ENCODE results near the gene DOK3. TPM values are rescaled to one million over a fixed set of nuclear protein-coding genes. Genes with fewer than 3 reads are reported as not detected.
A peak's percentile ranks its signal among the peaks of the same experiment; 100 is the strongest.

Gene DOK3
- total and polyA plus RNA-seq, 7 donors: 3.0 to 20.2 (median 7.1) TPM

GRCh38 chr5:177467436-177467835, 42.2 kb downstream of the DOK3 start:
- H3K4me3 ChIP-seq: no peak overlapping the region
- no peak for DNase-seq
- H3K36me3 ChIP-seq: peaks cover 8 to 44% (median 28%) of the 10 kb centered on the region in 4 donors
- peak overlapping the region in 1 of 4 donors; percentile 96 for H3K27ac ChIP-seq
- intact Hi-C loops (cut with DNase I): no loop called here
- no peaks in the 10 kb centered on the region for H3K27me3 ChIP-seq
- peaks cover 0 to 42% (median 38%) of the 10 kb centered on the region in 4 donors for H3K4me1 ChIP-seq
- H3K9me3 ChIP-seq: no peaks in the 10 kb centered on the region
- TF ChIP-seq POLR2A (IDR thresholded peaks at IDR 0.05) (no peak), POLR2AphosphoS5 (IDR thresholded peaks at IDR 0.05) (no peak), EP300 (IDR thresholded peaks at IDR 0.05) (no peak)
- TF ChIP-seq, protein P1, sequence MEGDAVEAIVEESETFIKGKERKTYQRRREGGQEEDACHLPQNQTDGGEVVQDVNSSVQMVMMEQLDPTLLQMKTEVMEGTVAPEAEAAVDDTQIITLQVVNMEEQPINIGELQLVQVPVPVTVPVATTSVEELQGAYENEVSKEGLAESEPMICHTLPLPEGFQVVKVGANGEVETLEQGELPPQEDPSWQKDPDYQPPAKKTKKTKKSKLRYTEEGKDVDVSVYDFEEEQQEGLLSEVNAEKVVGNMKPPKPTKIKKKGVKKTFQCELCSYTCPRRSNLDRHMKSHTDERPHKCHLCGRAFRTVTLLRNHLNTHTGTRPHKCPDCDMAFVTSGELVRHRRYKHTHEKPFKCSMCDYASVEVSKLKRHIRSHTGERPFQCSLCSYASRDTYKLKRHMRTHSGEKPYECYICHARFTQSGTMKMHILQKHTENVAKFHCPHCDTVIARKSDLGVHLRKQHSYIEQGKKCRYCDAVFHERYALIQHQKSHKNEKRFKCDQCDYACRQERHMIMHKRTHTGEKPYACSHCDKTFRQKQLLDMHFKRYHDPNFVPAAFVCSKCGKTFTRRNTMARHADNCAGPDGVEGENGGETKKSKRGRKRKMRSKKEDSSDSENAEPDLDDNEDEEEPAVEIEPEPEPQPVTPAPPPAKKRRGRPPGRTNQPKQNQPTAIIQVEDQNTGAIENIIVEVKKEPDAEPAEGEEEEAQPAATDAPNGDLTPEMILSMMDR (IDR thresholded peaks at IDR 0.05): no peak
- WGBS, 2 donors: 95 to 97% methylated on average over 31 of the region's 31 CpGs

- TF ChIP-seq, protein P1 (IDR thresholded peaks at IDR 0.05): no peak
- TF ChIP-seq POLR2A (IDR thresholded peaks at IDR 0.05) (no peak), EP300 (IDR thresholded peaks at IDR 0.05) (no peak), POLR2AphosphoS5 (IDR thresholded peaks at IDR 0.05) (no peak)
- H3K9me3 ChIP-seq: no peaks in the 10 kb centered on the region
- no peak for DNase-seq
- H3K4me3 ChIP-seq: no peak overlapping the region
- peaks cover 0 to 38% (median 33%) of the 10 kb centered on the region in 4 donors for H3K4me1 ChIP-seq
- intact Hi-C loops (cut with DNase I): no loop called here
- H3K27me3 ChIP-seq: no peaks in the 10 kb centered on the region
- H3K36me3 ChIP-seq: peaks cover 8 to 46% (median 28%) of the 10 kb centered on the region in 4 donors
- 89 to 95% methylated on average over 25 of the region's 25 CpGs for WGBS, 2 donors
- H3K27ac ChIP-seq: no peak overlapping the region
These were observed 42.8 kb downstream of the DOK3 start for GRCh38 chr5:177466861-177467260.

- H3K9me3 ChIP-seq: no peaks in the 10 kb centered on the region
- H3K27me3 ChIP-seq: no peaks in the 10 kb centered on the region
- H3K27ac ChIP-seq: no peak overlapping the region
- intact Hi-C loops (cut with DNase I): no loop called here
- no peak overlapping the region for H3K4me3 ChIP-seq
- peaks cover 0 to 25% (median 16%) of the 10 kb centered on the region in 4 donors for H3K4me1 ChIP-seq
- TF ChIP-seq POLR2AphosphoS5 (IDR thresholded peaks at IDR 0.05): no peak
- TF ChIP-seq EP300 (IDR thresholded peaks at IDR 0.05): no peak
- no peak for TF ChIP-seq POLR2A (IDR thresholded peaks at IDR 0.05)
- TF ChIP-seq, protein P1 (IDR thresholded peaks at IDR 0.05): no peak
- DNase-seq: no peak
- WGBS, 2 donors: 94 to 97% methylated on average over 11 of the region's 11 CpGs
- peaks cover 12 to 53% (median 31%) of the 10 kb centered on the region in 4 donors for H3K36me3 ChIP-seq
These were observed 44.6 kb downstream of the DOK3 start for GRCh38 chr5:177465044-177465443.

DNA sequence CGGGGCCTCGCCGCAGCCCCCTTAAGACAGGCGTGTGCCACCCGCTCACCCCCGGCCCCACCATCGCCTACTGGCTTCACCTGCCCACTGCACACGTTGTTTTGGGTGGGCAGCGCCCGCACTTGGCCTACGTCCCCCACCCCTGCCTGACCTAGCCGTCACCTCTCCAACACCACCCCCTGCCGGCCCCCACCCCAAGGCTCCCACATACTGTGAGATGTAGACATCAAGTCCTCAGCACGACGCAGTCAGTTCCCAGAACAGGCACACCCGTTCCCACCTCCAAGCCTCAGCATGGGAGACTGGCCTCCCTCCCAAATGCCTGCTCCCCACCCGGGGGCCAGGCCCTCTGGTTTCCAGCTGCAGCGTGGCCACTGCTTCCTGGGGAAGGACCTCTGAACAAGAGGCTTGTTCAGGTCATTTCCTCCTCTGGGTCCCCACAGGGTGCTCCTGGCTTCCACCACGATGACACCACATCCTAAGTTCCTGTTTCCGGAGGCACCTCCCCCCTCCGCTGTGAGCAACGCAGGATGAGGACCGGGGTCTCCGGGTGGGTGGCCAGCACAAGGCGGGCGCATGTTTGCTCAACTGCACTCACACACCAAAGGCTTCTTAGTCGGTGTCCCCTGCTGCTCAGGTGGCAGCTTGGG, 47.5 kb downstream of the DOK3 start:
- Histone ChIP-seq H3K27ac (peak overlapping the region in 3 of 4 donors; percentile 23 to 49 (median 28)), H3K9me3 (no peaks in the 10 kb centered on the region), H3K4me3 (no peak overlapping the region), H3K36me3 (peaks cover 15 to 58% (median 32%) of the 10 kb centered on the region in 4 donors), H3K27me3 (no peaks in the 10 kb centered on the region), H3K4me1 (peaks cover 0 to 16% (median 6%) of the 10 kb centered on the region in 4 donors)
- no peak for DNase-seq
- WGBS, 2 donors: 63 to 87% methylated on average over 27 of the region's 27 CpGs
- TF ChIP-seq POLR2A (IDR thresholded peaks at IDR 0.05): no peak
- TF ChIP-seq POLR2AphosphoS5 (IDR thresholded peaks at IDR 0.05): peak in 2 of 4 donors; percentile 8 to 19
- intact Hi-C loops (cut with DNase I): no loop called here

DNA sequence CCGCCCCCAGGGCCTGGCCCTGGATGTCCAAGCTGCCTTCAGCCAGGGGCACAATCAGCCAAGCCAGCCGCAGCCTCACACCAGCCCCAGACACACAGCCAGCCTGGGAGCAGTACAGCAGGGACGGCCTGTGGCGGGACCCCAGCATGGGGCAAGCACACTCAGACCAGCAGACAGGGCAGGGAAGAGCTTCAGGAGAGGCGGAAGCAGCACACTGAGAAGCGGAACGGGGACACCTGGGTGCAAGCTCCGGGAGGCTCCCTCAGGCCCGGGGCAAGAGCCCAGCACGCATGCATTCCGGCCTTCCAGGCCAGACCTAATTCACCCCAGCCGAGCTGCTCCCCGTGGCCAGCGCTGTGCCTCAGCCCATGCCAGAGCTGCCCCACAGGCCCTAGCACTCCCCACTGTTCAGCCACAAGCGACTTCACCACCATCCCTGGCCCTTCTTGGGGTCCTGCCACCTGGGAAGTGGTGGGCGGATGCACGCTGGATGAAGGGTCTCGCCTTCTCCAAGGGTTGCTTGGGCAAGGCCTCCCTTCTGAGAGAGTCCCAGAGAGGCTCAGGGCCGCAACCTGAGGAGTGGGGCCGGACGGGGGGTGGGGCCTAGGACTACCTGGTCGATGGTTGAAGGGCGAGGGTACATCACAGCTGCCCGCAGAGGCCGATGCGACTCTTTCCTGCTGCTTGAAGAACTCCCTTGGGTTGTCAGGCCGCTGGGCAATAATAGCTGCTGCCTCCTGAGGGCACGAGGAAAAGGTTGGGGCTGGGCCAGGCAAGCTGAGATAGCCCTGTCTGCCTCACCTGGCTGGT, 49.6 kb downstream of the DOK3 start:
- intact Hi-C loops (cut with DNase I): no loop called here
- no peak overlapping the region for H3K27ac ChIP-seq
- no peaks in the 10 kb centered on the region for H3K27me3 ChIP-seq
- TF ChIP-seq POLR2A (IDR thresholded peaks at IDR 0.05) (no peak), EP300 (IDR thresholded peaks at IDR 0.05) (no peak), POLR2AphosphoS5 (IDR thresholded peaks at IDR 0.05) (peak in 1 of 4 donors; percentile 4)
- TF ChIP-seq, protein P1 (IDR thresholded peaks at IDR 0.05): no peak
- H3K36me3 ChIP-seq: peaks cover 3 to 37% (median 16%) of the 10 kb centered on the region in 4 donors
- no peak for DNase-seq
- H3K4me3 ChIP-seq: no peak overlapping the region
- WGBS, 2 donors: 95 to 96% methylated on average over 28 of the region's 28 CpGs
- H3K4me1 ChIP-seq: peaks cover 0 to 37% (median 26%) of the 10 kb centered on the region in 4 donors
- no peaks in the 10 kb centered on the region for H3K9me3 ChIP-seq
